ENCODE measurements around the gene DPP10. TPM values are rescaled to one million over a fixed set of nuclear protein-coding genes. Genes with fewer than 3 reads are reported as not detected.

DPP10 gene
- total and polyA plus RNA-seq, 2 of the 13 experiments (the other 11 are each of a cell fraction or from before 2014, with no cell fraction given) = 0.95 to 1.7 TPM

DNA sequence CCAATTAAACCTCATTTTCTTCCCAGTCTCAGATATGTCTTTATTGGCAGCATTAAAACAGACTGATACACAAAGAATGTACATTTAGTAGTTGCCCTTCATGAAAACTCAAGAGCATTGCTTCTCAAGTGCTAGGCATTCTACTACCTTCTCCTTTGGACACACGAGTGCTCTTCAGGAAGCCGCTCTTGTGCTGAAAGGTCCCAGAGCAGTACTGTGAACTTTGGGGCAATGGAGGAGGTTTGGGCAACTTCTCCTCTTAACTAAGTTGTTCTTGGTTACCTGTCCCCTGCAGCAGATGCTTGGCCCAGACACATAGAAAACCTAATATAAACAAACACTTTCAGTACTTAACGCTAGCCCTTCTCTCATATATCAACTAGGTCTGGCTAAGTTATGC lies 362.8 kb downstream of the DPP10 start:
- ATAC-seq = no peak
- Histone ChIP-seq H2AFZ (ENCODE audit: low read length) (no peak overlapping the region), H4K20me1 (ENCODE audit: insufficient read depth, low read length) (no peaks in the 10 kb centered on the region), H3K9me3 (ENCODE audit: low read length) (no peaks in the 10 kb centered on the region; the same call in 1 of the 2 replicates), H3K4me2 (ENCODE audit: low read depth, low read length) (no peak overlapping the region), H3K9ac (ENCODE audit: insufficient read depth, low read depth, low read length) (no peak overlapping the region), H3K4me3 (replicated peaks in 1 of 3; ENCODE audit: insufficient read depth in 1 of 3, low read depth in 2 of 3, low read length in 3 of 3) (no peak overlapping the region), H3K79me2 (ENCODE audit: insufficient read depth, low read length) (no peaks in the 10 kb centered on the region), H3K4me1 (ENCODE audit: insufficient read depth, low read length) (no peaks in the 10 kb centered on the region), H3K27me3 (ENCODE audit: control insufficient read depth in 1 of 2, insufficient read depth in 2 of 2, low read length in 2 of 2) (no peaks in the 10 kb centered on the region), H3K36me3 (replicated peaks in 1 of 2; ENCODE audit: control insufficient read depth in 1 of 2, insufficient read depth in 2 of 2, low read length in 2 of 2) (no peaks in the 10 kb centered on the region), H3K27ac (ENCODE audit: extremely low read length, insufficient read depth, low read length) (no peak overlapping the region)
- ChIA-PET CTCF (ENCODE audit: low intra/inter-chr PET ratio, low total read pairs) (no interaction called here), POLR2A (no interaction called here)
- no peak for DNase-seq (ENCODE audit: low spot score)
- TF ChIP-seq ZBTB3 (CRISPR knock-in tag; IDR thresholded peaks at IDR 0.05; ENCODE audit: borderline replicate concordance, low read depth) = no peak
- TF ChIP-seq, protein P1, sequence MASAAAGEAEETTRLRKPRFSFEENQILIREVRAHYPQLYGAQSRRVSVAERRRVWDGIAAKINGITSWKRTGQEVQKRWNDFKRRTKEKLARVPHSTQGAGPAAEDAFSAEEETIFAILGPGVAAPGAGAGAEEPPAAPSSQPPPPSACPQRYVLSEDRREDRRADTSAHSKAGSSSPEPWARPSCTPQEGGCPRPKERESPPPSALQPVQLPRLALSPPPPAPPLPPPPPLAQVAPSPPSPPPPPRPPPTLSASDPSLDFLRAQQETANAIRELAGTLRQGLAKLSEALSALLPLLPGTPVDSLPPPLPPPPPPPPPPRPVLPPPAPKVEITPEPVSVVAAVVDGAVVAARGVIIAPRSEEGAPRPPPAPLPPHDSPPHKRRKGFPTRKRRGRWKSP (CRISPR knock-in tag; IDR thresholded peaks at IDR 0.05) = no peak
- no peak for TF ChIP-seq AGO2 (optimal IDR thresholded peaks at IDR 0.05; ENCODE audit: low read depth, low read length)
- no peak for TF ChIP-seq SMAD9 (CRISPR knock-in tag; IDR thresholded peaks at IDR 0.05)
- TF ChIP-seq TOE1 (CRISPR knock-in tag; IDR thresholded peaks at IDR 0.05) = no peak
- no peak for TF ChIP-seq GATAD2A (CRISPR knock-in tag; IDR thresholded peaks at IDR 0.05)
- TF ChIP-seq RFX3 (CRISPR knock-in tag; IDR thresholded peaks at IDR 0.05) = no peak
- no peak for TF ChIP-seq MEIS1 (CRISPR knock-in tag; IDR thresholded peaks at IDR 0.05; ENCODE audit: borderline replicate concordance)
- TF ChIP-seq, protein P2, sequence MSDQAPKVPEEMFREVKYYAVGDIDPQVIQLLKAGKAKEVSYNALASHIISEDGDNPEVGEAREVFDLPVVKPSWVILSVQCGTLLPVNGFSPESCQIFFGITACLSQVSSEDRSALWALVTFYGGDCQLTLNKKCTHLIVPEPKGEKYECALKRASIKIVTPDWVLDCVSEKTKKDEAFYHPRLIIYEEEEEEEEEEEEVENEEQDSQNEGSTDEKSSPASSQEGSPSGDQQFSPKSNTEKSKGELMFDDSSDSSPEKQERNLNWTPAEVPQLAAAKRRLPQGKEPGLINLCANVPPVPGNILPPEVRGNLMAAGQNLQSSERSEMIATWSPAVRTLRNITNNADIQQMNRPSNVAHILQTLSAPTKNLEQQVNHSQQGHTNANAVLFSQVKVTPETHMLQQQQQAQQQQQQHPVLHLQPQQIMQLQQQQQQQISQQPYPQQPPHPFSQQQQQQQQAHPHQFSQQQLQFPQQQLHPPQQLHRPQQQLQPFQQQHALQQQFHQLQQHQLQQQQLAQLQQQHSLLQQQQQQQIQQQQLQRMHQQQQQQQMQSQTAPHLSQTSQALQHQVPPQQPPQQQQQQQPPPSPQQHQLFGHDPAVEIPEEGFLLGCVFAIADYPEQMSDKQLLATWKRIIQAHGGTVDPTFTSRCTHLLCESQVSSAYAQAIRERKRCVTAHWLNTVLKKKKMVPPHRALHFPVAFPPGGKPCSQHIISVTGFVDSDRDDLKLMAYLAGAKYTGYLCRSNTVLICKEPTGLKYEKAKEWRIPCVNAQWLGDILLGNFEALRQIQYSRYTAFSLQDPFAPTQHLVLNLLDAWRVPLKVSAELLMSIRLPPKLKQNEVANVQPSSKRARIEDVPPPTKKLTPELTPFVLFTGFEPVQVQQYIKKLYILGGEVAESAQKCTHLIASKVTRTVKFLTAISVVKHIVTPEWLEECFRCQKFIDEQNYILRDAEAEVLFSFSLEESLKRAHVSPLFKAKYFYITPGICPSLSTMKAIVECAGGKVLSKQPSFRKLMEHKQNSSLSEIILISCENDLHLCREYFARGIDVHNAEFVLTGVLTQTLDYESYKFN (CRISPR knock-in tag; conservative IDR thresholded peaks at IDR 0.05) = no peak
- TF ChIP-seq, protein P3, sequence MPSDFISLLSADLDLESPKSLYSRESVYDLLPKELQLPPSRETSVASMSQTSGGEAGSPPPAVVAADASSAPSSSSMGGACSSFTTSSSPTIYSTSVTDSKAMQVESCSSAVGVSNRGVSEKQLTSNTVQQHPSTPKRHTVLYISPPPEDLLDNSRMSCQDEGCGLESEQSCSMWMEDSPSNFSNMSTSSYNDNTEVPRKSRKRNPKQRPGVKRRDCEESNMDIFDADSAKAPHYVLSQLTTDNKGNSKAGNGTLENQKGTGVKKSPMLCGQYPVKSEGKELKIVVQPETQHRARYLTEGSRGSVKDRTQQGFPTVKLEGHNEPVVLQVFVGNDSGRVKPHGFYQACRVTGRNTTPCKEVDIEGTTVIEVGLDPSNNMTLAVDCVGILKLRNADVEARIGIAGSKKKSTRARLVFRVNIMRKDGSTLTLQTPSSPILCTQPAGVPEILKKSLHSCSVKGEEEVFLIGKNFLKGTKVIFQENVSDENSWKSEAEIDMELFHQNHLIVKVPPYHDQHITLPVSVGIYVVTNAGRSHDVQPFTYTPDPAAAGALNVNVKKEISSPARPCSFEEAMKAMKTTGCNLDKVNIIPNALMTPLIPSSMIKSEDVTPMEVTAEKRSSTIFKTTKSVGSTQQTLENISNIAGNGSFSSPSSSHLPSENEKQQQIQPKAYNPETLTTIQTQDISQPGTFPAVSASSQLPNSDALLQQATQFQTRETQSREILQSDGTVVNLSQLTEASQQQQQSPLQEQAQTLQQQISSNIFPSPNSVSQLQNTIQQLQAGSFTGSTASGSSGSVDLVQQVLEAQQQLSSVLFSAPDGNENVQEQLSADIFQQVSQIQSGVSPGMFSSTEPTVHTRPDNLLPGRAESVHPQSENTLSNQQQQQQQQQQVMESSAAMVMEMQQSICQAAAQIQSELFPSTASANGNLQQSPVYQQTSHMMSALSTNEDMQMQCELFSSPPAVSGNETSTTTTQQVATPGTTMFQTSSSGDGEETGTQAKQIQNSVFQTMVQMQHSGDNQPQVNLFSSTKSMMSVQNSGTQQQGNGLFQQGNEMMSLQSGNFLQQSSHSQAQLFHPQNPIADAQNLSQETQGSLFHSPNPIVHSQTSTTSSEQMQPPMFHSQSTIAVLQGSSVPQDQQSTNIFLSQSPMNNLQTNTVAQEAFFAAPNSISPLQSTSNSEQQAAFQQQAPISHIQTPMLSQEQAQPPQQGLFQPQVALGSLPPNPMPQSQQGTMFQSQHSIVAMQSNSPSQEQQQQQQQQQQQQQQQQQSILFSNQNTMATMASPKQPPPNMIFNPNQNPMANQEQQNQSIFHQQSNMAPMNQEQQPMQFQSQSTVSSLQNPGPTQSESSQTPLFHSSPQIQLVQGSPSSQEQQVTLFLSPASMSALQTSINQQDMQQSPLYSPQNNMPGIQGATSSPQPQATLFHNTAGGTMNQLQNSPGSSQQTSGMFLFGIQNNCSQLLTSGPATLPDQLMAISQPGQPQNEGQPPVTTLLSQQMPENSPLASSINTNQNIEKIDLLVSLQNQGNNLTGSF (CRISPR knock-in tag; IDR thresholded peaks at IDR 0.05) = no peak
- TF ChIP-seq MIXL1 (CRISPR knock-in tag; IDR thresholded peaks at IDR 0.05) = no peak
- no peak for TF ChIP-seq HMGA1 (CRISPR knock-in tag; conservative IDR thresholded peaks at IDR 0.05)
- no peak for TF ChIP-seq CC2D1A (CRISPR knock-in tag; IDR thresholded peaks at IDR 0.05)
- TF ChIP-seq, protein P4, sequence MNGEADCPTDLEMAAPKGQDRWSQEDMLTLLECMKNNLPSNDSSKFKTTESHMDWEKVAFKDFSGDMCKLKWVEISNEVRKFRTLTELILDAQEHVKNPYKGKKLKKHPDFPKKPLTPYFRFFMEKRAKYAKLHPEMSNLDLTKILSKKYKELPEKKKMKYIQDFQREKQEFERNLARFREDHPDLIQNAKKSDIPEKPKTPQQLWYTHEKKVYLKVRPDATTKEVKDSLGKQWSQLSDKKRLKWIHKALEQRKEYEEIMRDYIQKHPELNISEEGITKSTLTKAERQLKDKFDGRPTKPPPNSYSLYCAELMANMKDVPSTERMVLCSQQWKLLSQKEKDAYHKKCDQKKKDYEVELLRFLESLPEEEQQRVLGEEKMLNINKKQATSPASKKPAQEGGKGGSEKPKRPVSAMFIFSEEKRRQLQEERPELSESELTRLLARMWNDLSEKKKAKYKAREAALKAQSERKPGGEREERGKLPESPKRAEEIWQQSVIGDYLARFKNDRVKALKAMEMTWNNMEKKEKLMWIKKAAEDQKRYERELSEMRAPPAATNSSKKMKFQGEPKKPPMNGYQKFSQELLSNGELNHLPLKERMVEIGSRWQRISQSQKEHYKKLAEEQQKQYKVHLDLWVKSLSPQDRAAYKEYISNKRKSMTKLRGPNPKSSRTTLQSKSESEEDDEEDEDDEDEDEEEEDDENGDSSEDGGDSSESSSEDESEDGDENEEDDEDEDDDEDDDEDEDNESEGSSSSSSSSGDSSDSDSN (CRISPR knock-in tag; IDR thresholded peaks at IDR 0.05) = no peak
- FAIRE-seq = no peak
- WGBS (ENCODE audit: low lambda C conversion rate) = 52% methylated on average over 3 of the region's 3 CpGs
- intact Hi-C loops (cut with micrococcal nuclease; ENCODE audit: unreplicated experiment) (no loop called here), in situ Hi-C loops (cut with HindIII; ENCODE audit: extremely low pct_ligation_motif_present, low pct_unique_long_range_greater_than_20kb) (no loop called here)
- no TSS peak for BruUV-seq (replicated peaks)

All from HepG2 (cell line).